ENCODE data around the gene NEMP1.
A peak's percentile ranks its signal among the peaks of the same experiment; 100 is the strongest.

The NEMP1 gene, protein sequence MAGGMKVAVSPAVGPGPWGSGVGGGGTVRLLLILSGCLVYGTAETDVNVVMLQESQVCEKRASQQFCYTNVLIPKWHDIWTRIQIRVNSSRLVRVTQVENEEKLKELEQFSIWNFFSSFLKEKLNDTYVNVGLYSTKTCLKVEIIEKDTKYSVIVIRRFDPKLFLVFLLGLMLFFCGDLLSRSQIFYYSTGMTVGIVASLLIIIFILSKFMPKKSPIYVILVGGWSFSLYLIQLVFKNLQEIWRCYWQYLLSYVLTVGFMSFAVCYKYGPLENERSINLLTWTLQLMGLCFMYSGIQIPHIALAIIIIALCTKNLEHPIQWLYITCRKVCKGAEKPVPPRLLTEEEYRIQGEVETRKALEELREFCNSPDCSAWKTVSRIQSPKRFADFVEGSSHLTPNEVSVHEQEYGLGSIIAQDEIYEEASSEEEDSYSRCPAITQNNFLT

DNA sequence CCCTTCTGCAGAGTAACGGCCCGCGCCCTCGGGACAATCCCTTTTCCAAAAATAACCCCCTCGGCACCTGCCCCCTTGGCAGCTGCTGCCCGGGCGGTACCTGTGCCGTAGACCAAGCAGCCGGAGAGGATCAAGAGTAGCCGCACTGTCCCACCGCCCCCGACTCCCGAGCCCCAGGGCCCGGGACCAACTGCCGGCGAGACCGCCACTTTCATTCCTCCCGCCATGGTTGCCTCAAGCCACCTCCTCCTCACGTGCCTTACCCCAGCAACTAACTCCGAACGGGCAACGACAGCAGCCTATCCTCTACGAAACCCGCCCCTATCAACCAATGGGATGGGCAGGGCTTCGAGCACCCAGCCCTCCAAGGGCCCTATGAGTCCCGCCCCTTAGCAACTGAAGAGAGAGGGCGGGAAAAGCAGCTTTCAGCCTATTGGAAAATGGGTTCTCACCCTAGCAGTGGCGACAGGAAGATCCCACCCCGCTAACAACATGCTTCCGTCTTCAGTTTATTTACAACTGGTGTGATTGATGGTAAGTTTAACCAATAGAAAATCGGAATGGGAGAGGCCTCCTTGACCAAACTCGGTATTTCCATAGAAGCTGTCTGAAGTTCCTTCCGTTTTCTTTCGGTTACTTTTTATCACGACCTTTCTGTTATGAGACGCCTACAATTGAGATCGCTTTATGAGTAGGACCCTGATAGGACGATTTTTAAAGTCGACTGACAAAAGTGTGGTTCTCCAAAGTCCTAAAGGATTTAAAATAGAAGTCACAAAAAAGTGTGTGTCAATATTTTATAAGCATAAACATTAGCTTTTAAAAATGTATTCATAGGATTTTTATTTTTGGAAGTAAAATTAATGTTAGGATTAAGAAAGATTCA is at the start of gene NEMP1:
TSS of gene NEMP1 (minus strand) at position 273 of the 886 bp plus-strand sequence. CDS start at position 227, 46 bp downstream.
- DNase-seq (ENCODE audit: low read depth), result peak; percentile 100
- H3K4me3 ChIP-seq (ENCODE audit: low read length), result peak within 1 kb of the TSS; percentile 76
- TF ChIP-seq, protein P1, sequence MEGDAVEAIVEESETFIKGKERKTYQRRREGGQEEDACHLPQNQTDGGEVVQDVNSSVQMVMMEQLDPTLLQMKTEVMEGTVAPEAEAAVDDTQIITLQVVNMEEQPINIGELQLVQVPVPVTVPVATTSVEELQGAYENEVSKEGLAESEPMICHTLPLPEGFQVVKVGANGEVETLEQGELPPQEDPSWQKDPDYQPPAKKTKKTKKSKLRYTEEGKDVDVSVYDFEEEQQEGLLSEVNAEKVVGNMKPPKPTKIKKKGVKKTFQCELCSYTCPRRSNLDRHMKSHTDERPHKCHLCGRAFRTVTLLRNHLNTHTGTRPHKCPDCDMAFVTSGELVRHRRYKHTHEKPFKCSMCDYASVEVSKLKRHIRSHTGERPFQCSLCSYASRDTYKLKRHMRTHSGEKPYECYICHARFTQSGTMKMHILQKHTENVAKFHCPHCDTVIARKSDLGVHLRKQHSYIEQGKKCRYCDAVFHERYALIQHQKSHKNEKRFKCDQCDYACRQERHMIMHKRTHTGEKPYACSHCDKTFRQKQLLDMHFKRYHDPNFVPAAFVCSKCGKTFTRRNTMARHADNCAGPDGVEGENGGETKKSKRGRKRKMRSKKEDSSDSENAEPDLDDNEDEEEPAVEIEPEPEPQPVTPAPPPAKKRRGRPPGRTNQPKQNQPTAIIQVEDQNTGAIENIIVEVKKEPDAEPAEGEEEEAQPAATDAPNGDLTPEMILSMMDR (conservative IDR thresholded peaks at IDR 0.05; ENCODE audit: low read length), result no peak

DNA sequence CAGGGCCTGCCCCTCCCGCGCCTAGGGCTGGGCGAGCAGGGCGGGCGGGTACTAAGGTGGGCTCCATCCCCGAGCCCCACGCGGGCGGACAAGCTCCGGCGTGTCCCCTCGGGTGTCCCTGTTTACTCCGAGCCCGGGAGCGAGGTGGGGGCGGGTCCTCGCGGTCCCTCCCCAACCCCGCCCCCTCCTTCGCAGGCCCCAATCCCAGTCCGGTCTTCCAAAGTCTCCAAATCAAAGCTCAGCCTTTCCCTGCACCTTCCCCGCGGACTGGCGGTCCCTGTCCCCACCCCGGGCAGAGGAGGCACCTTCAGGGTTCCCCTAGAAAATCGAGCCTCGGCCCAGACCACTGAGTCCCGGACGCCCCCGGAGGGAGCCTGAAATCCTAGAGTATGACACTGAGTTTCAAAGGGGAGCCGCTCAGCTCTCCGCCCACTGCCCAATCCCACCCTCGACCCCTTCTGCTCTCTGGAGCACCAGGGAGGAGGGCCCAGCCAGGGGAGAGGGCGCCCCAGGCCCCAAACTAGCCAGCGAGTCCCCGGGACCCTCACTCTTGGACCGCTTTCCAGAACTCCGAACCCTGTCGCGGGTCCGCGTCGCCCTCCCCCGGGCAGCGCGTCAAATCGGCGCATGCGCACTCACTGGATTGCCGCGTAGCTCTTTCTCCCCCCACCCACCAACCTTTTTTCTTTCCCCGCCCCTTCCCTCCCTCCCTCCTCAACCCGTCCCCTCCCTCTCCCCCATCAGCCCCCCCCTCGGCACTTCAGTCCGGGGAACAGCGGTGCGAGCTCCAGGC is 49.3 kb upstream of the NEMP1 start, which contains the start of gene LRP1:
TSS of gene LRP1 (plus strand) at position 758 of the 793 bp plus-strand sequence. CDS start 482 bp downstream, outside the sequence.
- TF ChIP-seq, protein P1 (conservative IDR thresholded peaks at IDR 0.05; ENCODE audit: low read length), result no peak
- H3K4me3 ChIP-seq (ENCODE audit: low read length), result peak within 1 kb of the TSS; percentile 93
- peak; percentile 93 for DNase-seq (ENCODE audit: low read depth)

DNA sequence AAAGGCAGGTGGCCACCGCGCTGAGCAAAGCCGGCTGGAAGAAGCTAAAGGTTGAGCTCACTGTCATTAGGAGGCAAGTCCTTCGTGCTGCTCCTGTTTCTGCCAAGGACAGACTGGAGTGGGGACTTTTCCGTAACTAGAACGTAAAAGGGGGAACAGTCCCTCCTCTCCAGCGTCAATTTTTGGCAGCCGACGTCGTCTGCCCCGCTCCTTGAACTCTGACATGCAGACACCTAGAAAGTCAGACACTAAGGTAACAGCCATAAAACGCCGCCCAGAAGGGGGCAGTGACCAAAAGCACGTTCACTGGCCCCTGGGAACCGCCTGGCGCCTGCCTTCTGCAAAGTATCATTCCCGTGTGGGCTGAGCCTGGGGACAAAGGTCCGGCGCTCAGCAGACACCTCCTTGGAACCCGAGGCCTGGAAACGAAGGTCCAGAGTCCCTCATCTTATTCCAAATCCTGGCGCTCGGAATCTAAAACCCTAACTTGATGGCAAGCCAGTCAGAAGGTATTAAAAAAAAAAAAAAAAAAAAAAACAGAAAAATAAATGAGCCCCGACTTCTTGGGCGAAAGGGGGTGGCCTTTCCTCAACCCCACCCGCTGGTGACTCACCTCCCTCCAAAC is 48.6 kb upstream of the NEMP1 start:
- H3K4me3 ChIP-seq (ENCODE audit: low read length), result peak overlapping the region; percentile 93
- TF ChIP-seq, protein P1 (conservative IDR thresholded peaks at IDR 0.05; ENCODE audit: low read length), result peak; percentile 40
- DNase-seq (ENCODE audit: low read depth), result no peak

DNA sequence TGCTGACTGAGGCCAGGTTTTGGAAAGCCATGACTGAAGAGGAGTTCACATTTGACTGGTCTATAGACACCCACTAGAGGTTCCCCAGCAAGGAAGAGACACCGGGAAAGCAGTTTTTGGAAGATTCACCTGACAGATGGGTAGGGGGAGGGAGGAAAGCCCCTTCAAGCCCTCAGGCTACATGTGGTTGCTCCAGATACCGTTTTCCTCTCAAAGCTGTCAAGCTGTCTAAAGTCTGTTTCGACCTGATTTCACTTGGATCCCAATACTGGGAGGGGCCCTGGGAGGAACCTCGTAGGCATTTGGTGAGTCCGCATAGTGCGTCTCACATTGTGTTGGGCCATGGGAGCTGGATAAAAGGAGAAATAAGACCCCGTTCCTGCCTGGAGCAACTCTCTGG is 48.0 kb upstream of the NEMP1 start:
- DNase-seq (ENCODE audit: low read depth), result no peak
- TF ChIP-seq, protein P1 (conservative IDR thresholded peaks at IDR 0.05; ENCODE audit: low read length), result no peak
- H3K4me3 ChIP-seq (ENCODE audit: low read length), result peak overlapping the region; percentile 1; the same call in 1 of the 2 replicates

DNA sequence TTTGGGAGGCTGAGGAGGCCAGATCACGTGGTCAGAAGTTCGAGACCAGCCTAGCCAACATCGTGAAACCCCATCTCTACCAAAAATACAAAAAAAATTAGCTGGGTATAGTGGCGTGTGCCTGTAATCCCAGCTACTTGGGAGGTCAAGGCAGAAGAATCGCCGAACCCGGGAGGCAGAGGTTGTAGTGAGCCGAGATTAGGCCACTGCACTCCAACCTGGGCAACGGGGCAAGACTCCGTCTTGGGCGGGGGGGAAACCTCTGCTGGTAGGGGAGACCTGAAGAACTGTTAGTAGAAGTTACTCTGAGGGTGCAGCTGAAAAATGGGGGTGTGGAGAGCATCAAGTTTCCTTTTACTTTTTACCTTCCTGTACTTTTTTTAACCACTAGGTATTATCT is 47.5 kb upstream of the NEMP1 start:
- DNase-seq (ENCODE audit: low read depth), result no peak
- TF ChIP-seq, protein P1 (conservative IDR thresholded peaks at IDR 0.05; ENCODE audit: low read length), result no peak
- no peak overlapping the region for H3K4me3 ChIP-seq (ENCODE audit: low read length)

DNA sequence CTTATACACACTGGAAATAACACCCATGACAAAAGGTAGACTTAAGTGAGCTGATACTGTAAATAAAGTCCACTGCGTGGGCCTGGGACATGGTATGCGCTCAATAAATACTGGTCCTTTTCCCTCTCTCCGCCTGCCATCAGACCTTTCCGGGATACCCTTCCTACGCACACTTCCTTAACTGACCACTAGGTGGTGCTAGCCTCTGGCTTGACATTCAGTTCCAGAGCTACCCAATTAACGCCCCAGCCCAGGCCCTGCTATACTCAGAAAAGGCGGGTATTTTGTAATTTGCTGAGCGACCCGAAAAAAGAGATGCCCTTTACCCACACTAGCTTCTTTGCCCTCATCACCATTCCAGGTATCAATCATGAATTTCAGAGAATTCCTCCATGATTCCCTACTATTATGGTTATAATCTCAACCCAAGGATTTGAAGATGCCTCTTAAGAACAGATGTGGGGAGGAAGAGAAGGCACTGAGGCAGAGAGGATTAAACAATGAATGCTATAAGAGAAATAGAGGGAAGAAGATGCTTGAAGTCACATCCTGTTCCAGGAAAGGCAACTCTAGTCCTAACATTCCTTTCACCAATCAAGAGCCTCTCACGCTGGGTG is 45.8 kb upstream of the NEMP1 start:
- DNase-seq (ENCODE audit: low read depth), result peak; percentile 72
- no peak overlapping the region for H3K4me3 ChIP-seq (ENCODE audit: low read length)
- TF ChIP-seq, protein P1 (conservative IDR thresholded peaks at IDR 0.05; ENCODE audit: low read length), result peak; percentile 98
